HEK293 (cell line): ENCODE results near the gene PTGER4.
"Not testable (repeated sequence)": the region's sequence is repeated elsewhere in the genome, so short reads cannot be mapped to it uniquely, and the experiment has no call there.

Source experiments
- CTCF ChIP-seq: fragments of 450-650 bp; formaldehyde crosslinking; IDR thresholded peaks from 2 replicates; pipeline ENCODE4 v1.5.1; 2016; ENCODE audit warnings: missing biosample characterization, missing genetic modification characterization
- KLF1 ChIP-seq: fragments of 450-650 bp; formaldehyde crosslinking; IDR thresholded peaks from 2 replicates; pipeline ENCODE4 v1.5.1; 2016; ENCODE audit warnings: missing biosample characterization, missing genetic modification characterization
- MEIS1 ChIP-seq: sonication (generic); formaldehyde crosslinking; IDR thresholded peaks from 2 replicates; pipeline ENCODE4 v1.8.1; 2022; ENCODE audit warnings: missing genetic modification reagents, mild to moderate bottlenecking, borderline replicate concordance
- PRDM6 ChIP-seq: fragments of 450-650 bp; formaldehyde crosslinking; IDR thresholded peaks from 2 replicates; pipeline ENCODE4 v1.5.1; 2017; ENCODE audit warnings: missing biosample characterization, missing genetic modification characterization
- REST ChIP-seq: fragments of 450-650 bp; formaldehyde crosslinking; IDR thresholded peaks from 2 replicates; pipeline ENCODE4 v1.5.1; 2016; ENCODE audit warnings: missing biosample characterization, missing genetic modification characterization
- ZNF24 ChIP-seq: fragments of 450-650 bp; formaldehyde crosslinking; IDR thresholded peaks from 2 replicates; pipeline ENCODE4 v1.5.1; 2016; ENCODE audit warnings: missing biosample characterization, missing genetic modification characterization
- ZNF354C ChIP-seq: fragments of 450-650 bp; formaldehyde crosslinking; IDR thresholded peaks from 2 replicates; pipeline ENCODE4 v1.5.1; 2016; ENCODE audit warnings: missing biosample characterization, missing genetic modification characterization, low read depth, borderline replicate concordance
- ZNF366 ChIP-seq: fragments of 450-650 bp; formaldehyde crosslinking; conservative IDR thresholded peaks from 2 replicates; pipeline ENCODE4 v1.5.1; 2016; ENCODE audit warnings: missing biosample characterization, missing genetic modification characterization
- ZNF629 ChIP-seq: fragments of 450-650 bp; formaldehyde crosslinking; IDR thresholded peaks from 2 replicates; pipeline ENCODE4 v1.5.1; 2017; ENCODE audit warnings: missing biosample characterization, missing genetic modification characterization

GRCh38 chr5:40710575-40710974, 30.9 kb downstream of the PTGER4 start:
- TF ChIP-seq CTCF (tag by site-specific recombination); ZNF24 (tag by site-specific recombination); KLF1; MEIS1; ZNF629; ZNF354C; PRDM6 (tag by site-specific recombination); REST (tag by site-specific recombination); ZNF366 (tag by site-specific recombination): not testable (repeated sequence)
